ENCODE results near the gene TAF11L14.
"Not testable (repeated sequence)": the region's sequence is repeated elsewhere in the genome, so short reads cannot be mapped to it uniquely, and the experiment has no call there.

Gene TAF11L14

GRCh38 chr5:17634160-17634559, at the start of gene TAF11L14:
Gene TAF11L14 (plus strand): TSS chr5:17634460.
- no peak for DNase-seq (ENCODE audit: low read depth)

GRCh38 chr5:17585658-17586057, 48.6 kb upstream of the TAF11L14 start, which contains the start of gene TAF11L7:
Gene TAF11L7 (minus strand): TSS chr5:17585758.
- not testable (repeated sequence) for DNase-seq (ENCODE audit: low read depth)

- not testable (repeated sequence) for DNase-seq (ENCODE audit: low read depth)
These were observed 43.4 kb upstream of the TAF11L14 start, which contains the start of gene TAF11L8 for GRCh38 chr5:17590860-17591259. Gene TAF11L8 (minus strand): TSS chr5:17590960.

- not testable (repeated sequence) for DNase-seq (ENCODE audit: low read depth)
These were observed 40.0 kb upstream of the TAF11L14 start, which contains the start of gene TAF11L9 for GRCh38 chr5:17594255-17594654. Gene TAF11L9 (minus strand): TSS chr5:17594394.

GRCh38 chr5:17597728-17598127, 36.5 kb upstream of the TAF11L14 start, which contains the start of gene TAF11L10:
Gene TAF11L10 (minus strand): TSS chr5:17597828.
- not testable (repeated sequence) for DNase-seq (ENCODE audit: low read depth)

- DNase-seq (ENCODE audit: low read depth) = not testable (repeated sequence)
These were observed 30.4 kb upstream of the TAF11L14 start, which contains the start of gene TAF11L11 for GRCh38 chr5:17603880-17604279. Gene TAF11L11 (plus strand): TSS chr5:17604183.

- no peak for DNase-seq (ENCODE audit: low read depth)
These were observed 29.3 kb upstream of the TAF11L14 start for GRCh38 chr5:17604951-17605350.

GRCh38 chr5:17607461-17607860, 26.8 kb upstream of the TAF11L14 start:
- not testable (repeated sequence) for DNase-seq (ENCODE audit: low read depth)

GRCh38 chr5:17610092-17610491, 24.2 kb upstream of the TAF11L14 start, which contains the start of gene TAF11L12:
Gene TAF11L12 (plus strand): TSS chr5:17610392.
- DNase-seq (ENCODE audit: low read depth) = not testable (repeated sequence)

GRCh38 chr5:17614872-17615605, 19.2 kb upstream of the TAF11L14 start:
- no peak for DNase-seq (ENCODE audit: low read depth)

- DNase-seq (ENCODE audit: low read depth) = no peak
These were observed 14.9 kb upstream of the TAF11L14 start for GRCh38 chr5:17619354-17619753.

- no peak for DNase-seq (ENCODE audit: low read depth)
These were observed 13.6 kb upstream of the TAF11L14 start for GRCh38 chr5:17620627-17621026.

GRCh38 chr5:17625686-17626085, 8.6 kb upstream of the TAF11L14 start:
- no peak for DNase-seq (ENCODE audit: low read depth)

- not testable (repeated sequence) for DNase-seq (ENCODE audit: low read depth)
These were observed 2.5 kb upstream of the TAF11L14 start, which contains the start of gene TAF11L13 for GRCh38 chr5:17631788-17632187. Gene TAF11L13 (plus strand): TSS chr5:17632088.

GRCh38 chr5:17649232-17649631, 15.0 kb downstream of the TAF11L14 start:
- DNase-seq (ENCODE audit: low read depth) = not testable (repeated sequence)

GRCh38 chr5:17655201-17655759, 21.0 kb downstream of the TAF11L14 start:
- DNase-seq (ENCODE audit: low read depth) = not testable (repeated sequence)

- DNase-seq (ENCODE audit: low read depth) = no peak
These were observed 21.7 kb downstream of the TAF11L14 start for GRCh38 chr5:17655921-17656320.

GRCh38 chr5:17663182-17663581, 28.9 kb downstream of the TAF11L14 start:
- no peak for DNase-seq (ENCODE audit: low read depth)

GRCh38 chr5:17665836-17666235, 31.6 kb downstream of the TAF11L14 start:
- DNase-seq (ENCODE audit: low read depth) = no peak

GRCh38 chr5:17666726-17667235, 32.5 kb downstream of the TAF11L14 start:
- DNase-seq (ENCODE audit: low read depth) = no peak

GRCh38 chr5:17670353-17670752, 36.1 kb downstream of the TAF11L14 start:
- no peak for DNase-seq (ENCODE audit: low read depth)

GRCh38 chr5:17678751-17679324, 44.6 kb downstream of the TAF11L14 start:
- DNase-seq (ENCODE audit: low read depth) = no peak
